Effector memory CD8-positive, alpha-beta T cell (primary cell): Measurements from ENCODE around the gene VCX3B.
"Not testable (repeated sequence)": the region's sequence is repeated elsewhere in the genome, so short reads cannot be mapped to it uniquely, and the experiment has no call there.

Experiments
- ATAC-seq: fragments of 150-1000 bp; cut with Tn5 transposase; replicated peaks from 2 replicates; pipeline ENCODE4 v1.10.0; 2021; ENCODE audit warnings: mild to moderate bottlenecking, moderate library complexity
- DNase-seq, 3 experiments: peaks; one replicate each; pipeline ENCODE4 v3.0.0; 2021
- H3K27ac Mint-ChIP-seq, 2 donors: one replicate each; pipeline ENCODE4 v1.8.0; 2022; ENCODE audit warnings: mild to moderate bottlenecking in 2 of 2, mixed read lengths in 2 of 2, moderate library complexity in 2 of 2
- H3K27me3 Mint-ChIP-seq, 2 donors: one replicate each; pipeline ENCODE4 v1.8.0; 2022; ENCODE audit warnings: mixed read lengths in 2 of 2
- H3K36me3 Mint-ChIP-seq: one replicate; pipeline ENCODE4 v1.8.0; 2022; ENCODE audit warnings: mild to moderate bottlenecking, moderate library complexity, mixed read lengths; ENCODE audit not compliant: insufficient read depth
- H3K4me1 Mint-ChIP-seq, 2 donors: one replicate each; pipeline ENCODE4 v1.8.0; 2022; ENCODE audit warnings: low read depth in 2 of 2, mixed read lengths in 2 of 2
- H3K4me3 Mint-ChIP-seq, 2 donors: one replicate each; pipeline ENCODE4 v1.8.0; 2022; ENCODE audit warnings: mild to moderate bottlenecking in 2 of 2, mixed read lengths in 2 of 2, moderate library complexity in 2 of 2
- H3K9me3 Mint-ChIP-seq, 2 donors: one replicate each; pipeline ENCODE4 v1.8.0; 2022; ENCODE audit warnings: mixed read lengths in 2 of 2

The VCX3B gene

GRCh38 chrX:8500203-8500602 lies 35.6 kb downstream of the VCX3B start:
- Mint-ChIP-seq H3K36me3 (no peaks in the 10 kb centered on the region), H3K27ac (no peak overlapping the region), H3K4me3 (no peak overlapping the region), H3K27me3 (no peaks in the 10 kb centered on the region), H3K4me1 (no peaks in the 10 kb centered on the region), H3K9me3 (peaks cover 0 to 1% of the 10 kb centered on the region in 2 donors)
- DNase-seq (no peak), ATAC-seq (no peak)

GRCh38 chrX:8502101-8502500 lies 37.5 kb downstream of the VCX3B start:
- not testable (repeated sequence) for H3K36me3 Mint-ChIP-seq, H3K27me3 Mint-ChIP-seq, H3K9me3 Mint-ChIP-seq, DNase-seq, H3K4me1 Mint-ChIP-seq, H3K4me3 Mint-ChIP-seq, ATAC-seq, H3K27ac Mint-ChIP-seq

GRCh38 chrX:8504451-8504850 lies 39.8 kb downstream of the VCX3B start:
- ATAC-seq (no peak), DNase-seq (no peak)
- H3K27me3 Mint-ChIP-seq = no peaks in the 10 kb centered on the region
- no peaks in the 10 kb centered on the region for H3K9me3 Mint-ChIP-seq
- H3K4me1 Mint-ChIP-seq = no peaks in the 10 kb centered on the region
- H3K27ac Mint-ChIP-seq = no peak overlapping the region
- H3K4me3 Mint-ChIP-seq = no peak overlapping the region
- no peaks in the 10 kb centered on the region for H3K36me3 Mint-ChIP-seq
